Fibroblast of lung (primary cell): ENCODE data around the gene HPCAL1. TPM values are rescaled to one million over a fixed set of nuclear protein-coding genes. Genes with fewer than 3 reads are reported as not detected.

Source experiments
- DNase-seq, 2 donors: peaks; one replicate each; pipeline versions ENCODE4 v3.0.0 to v3.0.0-alpha.2; 2010; ENCODE audit warnings: low read depth in 2 of 2
- H2AFZ ChIP-seq: 2 replicates; pipeline ENCODE4 v1.5.1; 2012; ENCODE audit warnings: low read length, control low read depth, inconsistent platforms
- H3K27ac ChIP-seq: 2 replicates; pipeline ENCODE4 v1.5.1; 2011; ENCODE audit warnings: low read length, control low read depth; ENCODE audit not compliant: insufficient read depth
- H3K27me3 ChIP-seq: 2 replicates; pipeline ENCODE4 v1.5.1; 2011; ENCODE audit warnings: mild to moderate bottlenecking, low read length; ENCODE audit not compliant: control insufficient read depth, insufficient read depth
- H3K36me3 ChIP-seq: 2 replicates; pipeline ENCODE4 v1.5.1; 2011; ENCODE audit warnings: low read length; ENCODE audit not compliant: control insufficient read depth, insufficient read depth
- H3K4me1 ChIP-seq: 2 replicates; pipeline ENCODE4 v1.5.1; 2011; ENCODE audit warnings: low read length; ENCODE audit not compliant: control insufficient read depth, insufficient read depth; ENCODE audit errors: extremely low read depth
- H3K4me2 ChIP-seq: 2 replicates; pipeline ENCODE4 v1.5.1; 2011; ENCODE audit warnings: low read length, control low read depth; ENCODE audit not compliant: insufficient read depth; ENCODE audit errors: extremely low read depth
- H3K4me3 ChIP-seq, 4 experiments: fragments of 200-600 bp in 1 of 4; sonication (generic) in 1 of 4; replicated peaks in 1 of 4; 2 replicates each; pipeline ENCODE4 v1.5.1; 2011 to 2016; ENCODE audit warnings: low read length in 4 of 4, low read depth in 3 of 4, mild to moderate bottlenecking in 3 of 4, control low read depth in 2 of 4, inconsistent platforms in 1 of 4, mixed read lengths in 1 of 4; ENCODE audit not compliant: insufficient read depth in 1 of 4; ENCODE audit errors: control extremely low read depth in 1 of 4
- H3K79me2 ChIP-seq: 2 replicates; pipeline ENCODE4 v1.5.1; 2012; ENCODE audit warnings: mild to moderate bottlenecking, low read length, inconsistent platforms; ENCODE audit not compliant: control insufficient read depth, insufficient read depth
- H3K9ac ChIP-seq: 2 replicates; pipeline ENCODE4 v1.5.1; 2011; ENCODE audit warnings: mild to moderate bottlenecking, low read length, control low read depth; ENCODE audit not compliant: insufficient read depth
- H3K9me3 ChIP-seq: 2 replicates; pipeline ENCODE4 v1.5.1; 2012; ENCODE audit warnings: low read depth, low read length; ENCODE audit not compliant: control insufficient read depth, insufficient read depth
- H4K20me1 ChIP-seq: 2 replicates; pipeline ENCODE4 v1.5.1; 2011; ENCODE audit warnings: low read length; ENCODE audit not compliant: control insufficient read depth, insufficient read depth; ENCODE audit errors: extremely low read depth
- EZH2 ChIP-seq: IDR thresholded peaks from 2 replicates; pipeline ENCODE4 v1.5.1; 2012; ENCODE audit warnings: low read length, control low read depth, mild to moderate bottlenecking; ENCODE audit errors: missing control alignments
- polyA minus RNA-seq: library from RNA; depleted of rRNA, polyadenylated mRNA; stranded (reverse); fragments of >200 nt; gene quantifications from 2 replicates; pipeline ENCODE4 v1.2.3, GENCODE V29; 2011; ENCODE audit warnings: low replicate concordance
- polyA plus RNA-seq, 2 donors: library from polyadenylated mRNA; depleted of rRNA in 1 of 2; stranded (reverse) in 1 of 2; unstranded in 1 of 2; fragments of >200 nt; gene quantifications; 2 replicates each; pipeline ENCODE4 v1.2.1, GENCODE V29; 2011 to 2012; ENCODE audit warnings: missing spikeins in 1 of 2
- total RNA-seq: library from RNA; depleted of rRNA; stranded (reverse); fragments of >200 nt; gene quantifications from 2 replicates; pipeline ENCODE4 v1.2.1, GENCODE V29; 2014
- TF ChIP-seq, protein P1 (sequence below), 2 donors: IDR thresholded peaks in 1 of 2; conservative IDR thresholded peaks in 1 of 2; 1 replicate in 1 of 2; 2 replicates in 1 of 2; pipeline ENCODE4 v1.5.1; 2011 to 2012; ENCODE audit warnings: low read length in 2 of 2, control low read depth in 1 of 2, inconsistent platforms in 1 of 2, low read depth in 1 of 2, mild to moderate bottlenecking in 1 of 2

The HPCAL1 gene
- total RNA-seq (21.6 and 34.5 TPM in 2 replicates), polyA plus RNA-seq (11.4 and 28.8 TPM in 2 replicates), polyA minus RNA-seq (20.5 and 37.3 TPM in 2 replicates)
- polyA plus RNA-seq (2012), result 19.8 and 46.4 TPM in 2 replicates

DNA sequence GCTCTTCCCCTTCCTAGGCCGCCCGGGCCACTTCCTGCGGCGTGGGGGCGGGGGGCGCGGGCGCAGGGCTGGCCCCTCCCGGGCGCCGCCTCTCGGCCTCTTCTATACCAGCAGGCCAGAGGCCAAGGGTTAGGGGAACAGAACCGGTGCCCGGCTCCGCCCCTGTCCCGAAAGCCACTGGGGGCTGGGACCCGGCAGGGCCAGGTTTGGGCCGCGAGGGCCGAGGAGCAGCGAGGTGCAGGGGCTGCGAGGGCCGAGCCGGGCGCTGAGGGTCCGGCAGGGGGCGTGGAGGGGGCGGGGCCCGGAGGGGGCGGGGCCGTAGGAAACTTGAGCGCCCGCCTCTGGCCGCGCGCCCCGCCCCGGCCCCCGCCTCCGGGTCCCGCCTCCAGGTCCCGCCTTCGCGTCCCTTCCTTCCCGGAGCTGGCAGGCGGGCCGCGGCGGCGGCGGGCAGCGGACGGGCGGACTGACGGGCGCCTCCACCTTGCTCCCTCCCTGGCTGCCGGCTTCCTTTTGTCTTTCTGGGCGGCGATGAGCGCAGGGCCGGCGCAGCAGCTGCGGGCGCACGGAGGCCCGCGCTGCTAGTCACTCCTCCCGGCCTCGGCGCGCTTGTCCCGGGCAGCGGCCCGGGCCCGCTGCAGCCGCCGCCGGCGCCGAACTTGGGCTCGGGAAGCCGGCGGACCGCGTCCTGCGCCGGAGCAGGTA lies at the start of gene HPCAL1:
TSS of gene HPCAL1 (plus strand) at position 426 of the 702 bp plus-strand sequence. CDS start 116,854 bp downstream, outside the sequence.
- Histone ChIP-seq H3K4me1 (peaks cover 9% of the 10 kb centered on the region), H2AFZ (peak within 1 kb of the TSS; percentile 72), H3K9ac (peak within 1 kb of the TSS; percentile 52), H3K9me3 (no peaks in the 10 kb centered on the region), H3K27ac (peak within 1 kb of the TSS; percentile 46), H3K27me3 (no peaks in the 10 kb centered on the region), H3K4me2 (peak within 1 kb of the TSS; percentile 98), H3K79me2 (peaks cover 6% of the 10 kb centered on the region), H3K4me3 (peak within 1 kb of the TSS; percentile 73 to 90 (median 82)), H4K20me1 (no peaks in the 10 kb centered on the region), H3K36me3 (no peaks in the 10 kb centered on the region)
- TF ChIP-seq EZH2, result no peak
- TF ChIP-seq, protein P1, sequence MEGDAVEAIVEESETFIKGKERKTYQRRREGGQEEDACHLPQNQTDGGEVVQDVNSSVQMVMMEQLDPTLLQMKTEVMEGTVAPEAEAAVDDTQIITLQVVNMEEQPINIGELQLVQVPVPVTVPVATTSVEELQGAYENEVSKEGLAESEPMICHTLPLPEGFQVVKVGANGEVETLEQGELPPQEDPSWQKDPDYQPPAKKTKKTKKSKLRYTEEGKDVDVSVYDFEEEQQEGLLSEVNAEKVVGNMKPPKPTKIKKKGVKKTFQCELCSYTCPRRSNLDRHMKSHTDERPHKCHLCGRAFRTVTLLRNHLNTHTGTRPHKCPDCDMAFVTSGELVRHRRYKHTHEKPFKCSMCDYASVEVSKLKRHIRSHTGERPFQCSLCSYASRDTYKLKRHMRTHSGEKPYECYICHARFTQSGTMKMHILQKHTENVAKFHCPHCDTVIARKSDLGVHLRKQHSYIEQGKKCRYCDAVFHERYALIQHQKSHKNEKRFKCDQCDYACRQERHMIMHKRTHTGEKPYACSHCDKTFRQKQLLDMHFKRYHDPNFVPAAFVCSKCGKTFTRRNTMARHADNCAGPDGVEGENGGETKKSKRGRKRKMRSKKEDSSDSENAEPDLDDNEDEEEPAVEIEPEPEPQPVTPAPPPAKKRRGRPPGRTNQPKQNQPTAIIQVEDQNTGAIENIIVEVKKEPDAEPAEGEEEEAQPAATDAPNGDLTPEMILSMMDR (conservative IDR thresholded peaks at IDR 0.05 in 1 of 2, IDR thresholded peaks at IDR 0.05 in 1 of 2; ENCODE audit: low read depth in 1 of 2, low read length in 2 of 2), result peak; percentile 35 to 53
- DNase-seq, result peak; percentile 79 to 80

DNA sequence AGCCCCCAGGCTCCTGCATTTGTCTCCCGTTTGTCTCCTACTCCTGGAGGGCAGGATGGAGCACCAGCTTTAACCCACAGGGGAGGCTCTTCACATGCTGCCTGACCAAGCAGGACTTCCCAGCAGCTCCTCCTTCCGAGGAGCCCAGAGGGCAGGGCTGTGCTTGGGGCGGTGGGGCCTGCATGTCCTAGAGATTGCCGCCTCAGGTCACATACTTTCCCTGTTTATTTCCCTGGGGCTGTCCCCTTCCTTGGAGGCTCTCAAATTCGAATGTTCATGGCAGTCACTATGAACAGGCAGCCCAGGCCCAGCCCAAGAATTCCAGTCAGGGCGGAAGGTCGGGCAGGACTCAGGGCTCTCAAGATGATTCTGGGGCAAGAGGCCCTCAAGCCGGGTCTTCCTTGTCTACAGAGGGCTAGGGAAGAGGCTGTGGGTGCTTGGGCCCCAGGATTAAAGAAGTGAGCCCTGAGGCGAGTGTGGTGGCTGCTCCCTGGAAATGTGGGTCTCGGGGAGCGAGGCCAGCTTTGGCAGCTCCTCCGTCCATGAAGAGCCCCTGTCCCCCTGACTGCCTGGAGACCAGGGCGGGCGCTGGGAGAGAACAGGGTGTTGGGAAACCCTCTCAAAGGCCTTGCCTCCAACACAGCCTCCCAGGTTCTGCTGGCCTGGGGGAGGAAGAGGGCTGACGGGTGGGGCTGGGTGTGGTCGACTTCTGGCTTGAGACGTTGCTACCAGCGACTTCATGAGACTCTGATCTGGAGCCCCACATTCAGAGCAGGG lies 48.9 kb upstream of the HPCAL1 start:
- Histone ChIP-seq H3K36me3 (no peaks in the 10 kb centered on the region), H3K4me1 (no peaks in the 10 kb centered on the region), H3K27ac (no peak overlapping the region), H3K9me3 (no peaks in the 10 kb centered on the region), H3K4me3 (no peak overlapping the region), H3K79me2 (no peaks in the 10 kb centered on the region), H3K27me3 (peaks cover 13% of the 10 kb centered on the region), H2AFZ (no peak overlapping the region), H3K4me2 (no peak overlapping the region), H3K9ac (no peak overlapping the region), H4K20me1 (no peaks in the 10 kb centered on the region)
- no peak for TF ChIP-seq EZH2
- TF ChIP-seq, protein P1 (conservative IDR thresholded peaks at IDR 0.05 in 1 of 2, IDR thresholded peaks at IDR 0.05 in 1 of 2; ENCODE audit: low read depth in 1 of 2, low read length in 2 of 2), result no peak
- DNase-seq, result no peak

DNA sequence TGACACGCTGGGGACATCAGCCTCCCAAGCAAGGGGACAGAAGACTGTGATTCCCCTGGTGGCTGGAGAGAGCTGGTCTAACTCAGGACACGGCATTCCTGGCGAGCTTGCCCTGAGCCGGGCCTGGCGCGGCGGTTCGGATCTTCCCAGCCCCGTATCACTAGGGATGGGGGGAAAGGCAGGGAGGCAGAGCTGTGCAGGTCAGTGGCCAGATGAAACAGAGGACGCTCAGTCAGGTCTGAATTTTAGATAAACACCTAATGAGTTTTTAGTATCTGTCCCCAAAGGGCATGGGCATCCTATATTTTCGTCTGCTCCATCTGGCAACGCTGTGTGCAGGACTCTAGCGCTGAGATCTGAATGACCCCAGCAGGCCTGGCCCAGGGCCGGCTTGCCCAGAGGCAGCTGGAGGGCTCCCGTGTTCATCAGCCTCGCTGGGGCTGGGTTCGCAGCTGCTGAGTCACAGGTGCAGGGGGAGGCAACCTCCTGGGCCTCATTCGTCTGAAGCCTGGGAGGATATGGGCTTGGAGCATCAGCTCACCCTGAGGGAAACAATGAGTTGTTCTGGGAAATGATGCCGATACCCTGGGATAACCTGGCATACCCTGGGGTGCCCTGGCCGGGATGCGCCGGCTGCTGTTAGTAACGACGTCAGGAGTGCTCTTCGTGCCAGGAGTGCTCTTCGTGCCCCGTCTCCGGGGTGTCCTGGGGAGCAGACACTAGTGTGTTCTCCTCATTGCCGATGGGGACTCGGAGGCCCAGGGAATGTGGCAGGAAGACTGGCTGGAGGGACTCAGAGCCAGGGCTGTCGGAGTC lies 48.1 kb upstream of the HPCAL1 start:
- no peaks in the 10 kb centered on the region for H3K36me3 ChIP-seq
- no peaks in the 10 kb centered on the region for H3K9me3 ChIP-seq
- no peak overlapping the region for H3K4me2 ChIP-seq
- H3K4me1 ChIP-seq, result no peaks in the 10 kb centered on the region
- TF ChIP-seq EZH2, result no peak
- TF ChIP-seq, protein P1 (conservative IDR thresholded peaks at IDR 0.05 in 1 of 2, IDR thresholded peaks at IDR 0.05 in 1 of 2; ENCODE audit: low read depth in 1 of 2, low read length in 2 of 2), result no peak
- H3K9ac ChIP-seq, result no peak overlapping the region
- H3K4me3 ChIP-seq, result no peak overlapping the region
- no peak overlapping the region for H3K27ac ChIP-seq
- no peaks in the 10 kb centered on the region for H4K20me1 ChIP-seq
- no peaks in the 10 kb centered on the region for H3K79me2 ChIP-seq
- peaks cover 13% of the 10 kb centered on the region for H3K27me3 ChIP-seq
- peak in 1 of 2 donors; percentile 59 for DNase-seq
- no peak overlapping the region for H2AFZ ChIP-seq
